ENCODE results near the gene POLRMT. TPM values are rescaled to one million over a fixed set of nuclear protein-coding genes. Genes with fewer than 3 reads are reported as not detected.

POLRMT gene
- polyA plus RNA-seq, 6 donors from 2014 or later = 12.1 to 56.8 (median 34.4) TPM

DNA sequence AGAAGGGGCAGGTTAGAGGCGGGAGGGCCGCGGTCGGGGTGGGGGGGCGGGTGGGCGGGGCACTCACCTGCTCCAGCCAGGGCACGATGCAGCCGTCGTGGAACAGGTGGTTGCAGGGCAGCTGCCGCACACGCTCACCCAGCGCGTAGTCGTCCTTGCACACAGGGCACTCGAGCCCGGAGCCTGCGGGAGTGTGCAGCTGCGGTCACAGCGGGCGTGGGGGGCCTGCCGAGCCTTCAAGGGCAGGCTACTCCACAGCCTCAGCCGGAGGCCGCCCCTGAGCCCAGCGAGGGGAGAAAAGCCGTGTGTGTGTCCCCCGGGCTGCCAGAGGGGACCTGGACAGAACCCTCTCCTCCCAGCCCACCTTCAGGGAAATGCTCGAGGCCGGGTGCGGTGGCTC lies 15.0 kb upstream of the POLRMT start:
- no peak for DNase-seq

GRCh38 chr19:647566-648284 lies 14.4 kb upstream of the POLRMT start:
- peak in 1 of 2 donors; percentile 55 for ATAC-seq (ENCODE audit: low read depth in 2 of 2)

More for the DNA sequence above, 15.0 kb upstream of the POLRMT start:
- Mint-ChIP-seq H3K4me3 (peak overlapping the region in 1 of 8 donors; percentile 30), H3K4me1 (peaks cover 0 to 3% (median 0%) of the 10 kb centered on the region in 3 donors), H3K36me3 (peaks cover 0 to 5% of the 10 kb centered on the region in 2 donors), H3K27me3 (no peaks in the 10 kb centered on the region), H3K27ac (peak overlapping the region in 1 of 6 donors; percentile 75), H3K9me3 (no peaks in the 10 kb centered on the region)
- no peak for ATAC-seq (ENCODE audit: low read depth in 2 of 2)

GRCh38 chr19:646779-647565 lies 13.6 kb upstream of the POLRMT start:
- Mint-ChIP-seq H3K27ac (peak overlapping the region in 1 of 6 donors; percentile 34), H3K36me3 (peaks cover 0 to 5% of the 10 kb centered on the region in 2 donors), H3K9me3 (no peaks in the 10 kb centered on the region), H3K27me3 (no peaks in the 10 kb centered on the region), H3K4me1 (peaks cover 0 to 3% (median 0%) of the 10 kb centered on the region in 3 donors), H3K4me3 (no peak overlapping the region)
- ATAC-seq (ENCODE audit: low read depth in 2 of 2) (peak in 1 of 2 donors; percentile 13), DNase-seq (no peak)

More at GRCh38 chr19:647566-648284, 14.4 kb upstream of the POLRMT start:
- Mint-ChIP-seq H3K36me3 (peaks cover 0 to 5% of the 10 kb centered on the region in 2 donors), H3K4me3 (peak overlapping the region in 1 of 8 donors; percentile 30), H3K4me1 (peaks cover 0 to 3% (median 0%) of the 10 kb centered on the region in 3 donors), H3K27me3 (no peaks in the 10 kb centered on the region), H3K27ac (peak overlapping the region in 1 of 6 donors; percentile 75), H3K9me3 (no peaks in the 10 kb centered on the region)
- no peak for DNase-seq

DNA sequence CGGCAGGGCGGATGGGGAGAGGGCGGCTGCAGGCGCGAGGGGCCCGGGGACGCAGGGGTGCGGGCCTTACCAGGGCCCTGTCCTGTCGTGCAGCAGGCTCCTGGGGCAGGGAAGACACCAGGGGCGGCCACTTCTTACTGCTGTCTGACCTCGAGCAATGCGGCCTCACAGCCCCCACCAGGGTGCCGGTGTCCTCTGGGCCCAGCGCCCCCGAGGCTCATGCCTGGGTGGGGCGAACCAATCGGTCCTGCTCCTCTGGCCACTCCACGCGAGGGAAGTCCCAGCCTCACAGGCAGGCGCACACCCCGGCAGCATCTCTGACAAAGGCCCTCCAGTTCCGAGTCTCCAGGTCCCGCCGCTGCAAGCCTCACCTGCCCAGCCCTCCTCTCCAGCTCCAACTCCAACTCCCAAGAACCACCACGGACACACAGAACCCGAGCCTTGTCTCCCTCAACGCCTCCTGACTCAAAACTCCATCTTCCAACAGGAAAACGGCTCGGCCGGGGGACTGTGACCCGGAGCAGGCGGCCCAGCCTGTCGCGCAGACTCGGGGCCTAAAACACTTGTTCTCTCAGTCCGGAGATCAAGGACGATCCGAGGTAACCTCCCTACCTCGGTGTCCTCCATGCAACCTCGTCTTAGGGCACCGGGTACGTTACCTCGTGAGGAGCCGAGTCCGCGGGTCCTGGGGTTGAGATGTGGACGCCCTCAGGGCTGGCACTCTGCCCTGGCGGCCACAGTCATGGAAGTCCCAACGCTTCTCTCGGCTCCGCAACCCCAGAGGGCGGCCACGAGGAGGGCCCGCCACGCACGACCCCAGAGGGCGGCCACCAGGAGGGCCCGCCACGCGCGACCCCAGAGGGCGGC lies 12.8 kb upstream of the POLRMT start:
- no peaks in the 10 kb centered on the region for H3K9me3 Mint-ChIP-seq
- H3K27ac Mint-ChIP-seq = peak overlapping the region in 1 of 6 donors; percentile 58
- no peak for ATAC-seq (ENCODE audit: low read depth in 2 of 2)
- DNase-seq = no peak
- no peaks in the 10 kb centered on the region for H3K27me3 Mint-ChIP-seq
- H3K36me3 Mint-ChIP-seq = peaks cover 0 to 5% of the 10 kb centered on the region in 2 donors
- H3K4me3 Mint-ChIP-seq = no peak overlapping the region
- peaks cover 0 to 3% (median 0%) of the 10 kb centered on the region in 3 donors for H3K4me1 Mint-ChIP-seq

DNA sequence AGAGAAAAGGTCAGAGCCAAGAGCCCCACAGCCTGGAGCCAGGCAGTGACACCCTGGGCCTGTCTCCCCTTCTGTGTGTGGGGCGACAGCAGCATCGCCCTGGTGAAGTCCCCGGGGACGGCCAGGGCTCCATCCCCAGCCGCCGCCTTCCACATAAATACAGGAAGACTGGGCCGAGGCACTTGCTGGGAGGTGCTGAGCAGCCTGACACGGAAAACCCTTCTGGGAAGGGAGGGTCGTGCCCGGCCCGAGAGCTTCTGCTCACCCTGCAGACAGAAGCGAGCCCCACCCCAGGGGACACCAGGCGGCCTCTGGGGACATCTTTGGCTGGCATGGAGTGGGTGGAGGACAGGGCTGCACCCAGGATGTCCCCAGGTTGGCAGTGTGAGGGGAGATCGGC lies 11.5 kb upstream of the POLRMT start:
- H3K27me3 Mint-ChIP-seq = no peaks in the 10 kb centered on the region
- H3K4me1 Mint-ChIP-seq = peaks cover 0 to 6% (median 5%) of the 10 kb centered on the region in 3 donors
- no peak overlapping the region for H3K4me3 Mint-ChIP-seq
- DNase-seq (no peak), ATAC-seq (ENCODE audit: low read depth in 2 of 2) (no peak)
- no peaks in the 10 kb centered on the region for H3K9me3 Mint-ChIP-seq
- peaks cover 0 to 5% of the 10 kb centered on the region in 2 donors for H3K36me3 Mint-ChIP-seq
- peak overlapping the region in 1 of 6 donors; percentile 49 for H3K27ac Mint-ChIP-seq

DNA sequence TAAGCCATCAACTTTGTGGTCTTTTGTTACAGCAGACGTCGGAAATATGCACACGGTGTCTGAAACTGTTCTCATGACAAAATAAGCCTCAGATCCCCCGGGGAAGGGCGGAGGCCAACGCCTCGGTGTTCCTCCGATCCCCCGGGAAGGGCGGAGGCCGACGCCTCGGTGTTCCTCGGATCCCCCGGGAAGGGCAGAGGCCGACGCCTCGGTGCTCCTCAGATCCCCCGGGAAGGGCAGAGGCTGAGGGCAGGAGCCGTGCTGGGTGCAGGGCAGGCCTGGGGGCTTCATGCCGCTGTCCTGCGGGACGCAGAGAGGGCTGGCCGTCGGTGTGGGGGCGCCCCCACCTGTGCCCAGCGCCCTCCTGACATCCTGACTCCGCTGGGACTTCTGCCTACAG lies 11.0 kb upstream of the POLRMT start:
- DNase-seq (no peak), ATAC-seq (ENCODE audit: low read depth in 2 of 2) (no peak)
- peaks cover 0 to 5% of the 10 kb centered on the region in 2 donors for H3K36me3 Mint-ChIP-seq
- H3K4me1 Mint-ChIP-seq = peaks cover 2 to 9% (median 9%) of the 10 kb centered on the region in 3 donors
- no peak overlapping the region for H3K4me3 Mint-ChIP-seq
- H3K27me3 Mint-ChIP-seq = no peaks in the 10 kb centered on the region
- H3K27ac Mint-ChIP-seq = peak overlapping the region in 1 of 6 donors; percentile 49
- no peaks in the 10 kb centered on the region for H3K9me3 Mint-ChIP-seq

- Mint-ChIP-seq H3K4me3 (no peak overlapping the region), H3K4me1 (peaks cover 6 to 12% (median 12%) of the 10 kb centered on the region in 3 donors), H3K9me3 (no peaks in the 10 kb centered on the region), H3K36me3 (peaks cover 0 to 5% of the 10 kb centered on the region in 2 donors), H3K27ac (peak overlapping the region in 1 of 6 donors; percentile 49), H3K27me3 (no peaks in the 10 kb centered on the region)
- no peak for ATAC-seq (ENCODE audit: low read depth in 2 of 2)
- no peak for DNase-seq
These were observed 10.4 kb upstream of the POLRMT start for GRCh38 chr19:643736-644135.

DNA sequence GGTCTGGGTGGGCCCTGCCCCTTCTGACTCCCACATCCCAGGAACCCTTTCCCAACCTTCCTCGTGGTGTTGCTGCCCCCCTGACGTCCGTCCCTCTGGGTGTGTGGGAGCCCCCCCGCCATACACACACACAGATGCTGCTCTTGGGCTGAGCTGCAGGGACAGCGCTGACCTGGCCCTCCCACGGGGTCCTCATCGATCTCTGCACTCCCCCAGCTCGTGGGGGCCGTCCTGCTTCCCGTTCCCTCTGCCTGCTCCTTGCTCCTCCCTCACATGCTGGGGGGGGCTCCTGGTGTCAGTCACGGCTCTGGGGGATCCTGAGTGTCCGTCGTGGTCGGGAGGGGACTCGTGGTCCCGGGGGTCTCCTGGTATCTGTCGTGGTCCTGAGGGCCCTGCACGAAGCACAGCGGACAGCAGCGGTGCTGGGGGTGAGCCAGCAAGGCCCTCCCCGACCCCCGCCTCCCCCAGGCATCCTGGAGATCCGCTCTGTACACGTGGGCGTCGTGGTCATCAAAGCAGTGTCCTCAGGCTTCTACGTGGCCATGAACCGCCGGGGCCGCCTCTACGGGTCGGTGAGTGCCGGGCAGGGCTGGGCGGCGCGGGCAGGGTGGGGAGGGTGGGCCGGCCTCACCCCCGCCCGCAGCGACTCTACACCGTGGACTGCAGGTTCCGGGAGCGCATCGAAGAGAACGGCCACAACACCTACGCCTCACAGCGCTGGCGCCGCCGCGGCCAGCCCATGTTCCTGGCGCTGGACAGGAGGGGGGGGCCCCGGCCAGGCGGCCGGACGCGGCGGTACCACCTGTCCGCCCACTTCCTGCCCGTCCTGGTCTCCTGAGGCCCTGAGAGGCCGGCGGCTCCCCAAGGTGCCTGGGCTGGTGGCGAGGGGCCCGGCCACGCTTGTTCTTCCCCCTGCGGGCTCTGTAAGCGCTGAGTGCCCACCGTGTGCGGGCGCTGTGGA lies 9.7 kb upstream of the POLRMT start:
- H3K9me3 Mint-ChIP-seq = no peaks in the 10 kb centered on the region
- no peak overlapping the region for H3K4me3 Mint-ChIP-seq
- H3K27ac Mint-ChIP-seq = peak overlapping the region in 1 of 6 donors; percentile 69
- no peak for ATAC-seq (ENCODE audit: low read depth in 2 of 2)
- no peak for DNase-seq
- peaks cover 10 to 12% (median 12%) of the 10 kb centered on the region in 3 donors for H3K4me1 Mint-ChIP-seq
- peaks cover 0 to 5% of the 10 kb centered on the region in 2 donors for H3K36me3 Mint-ChIP-seq
- no peaks in the 10 kb centered on the region for H3K27me3 Mint-ChIP-seq

DNA sequence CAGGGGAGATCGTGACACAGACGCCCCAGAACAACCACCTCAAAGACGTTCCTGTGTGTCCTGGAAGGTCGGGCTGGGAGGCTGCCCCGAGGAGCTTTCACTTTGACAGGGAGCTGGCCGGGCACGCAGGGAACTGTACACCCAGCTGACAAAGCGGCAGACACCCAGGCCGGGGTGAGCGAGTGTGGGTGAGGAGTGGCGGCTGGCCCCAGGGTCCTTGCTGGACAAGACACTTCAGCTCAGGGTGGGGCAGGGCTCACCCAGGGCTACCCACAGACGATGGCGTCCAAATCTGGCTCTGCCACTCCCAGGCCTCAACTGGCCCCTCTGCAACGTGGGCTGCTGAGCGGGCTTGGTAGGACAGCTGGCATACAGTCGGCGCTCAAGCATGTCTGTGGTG lies 8.4 kb upstream of the POLRMT start:
- DNase-seq (no peak), ATAC-seq (ENCODE audit: low read depth in 2 of 2) (no peak)
- Mint-ChIP-seq H3K27me3 (no peaks in the 10 kb centered on the region), H3K4me1 (peaks cover 10 to 12% (median 12%) of the 10 kb centered on the region in 3 donors), H3K4me3 (peak overlapping the region in 1 of 8 donors; percentile 15), H3K27ac (peak overlapping the region in 2 of 6 donors; percentile 70 to 78), H3K9me3 (no peaks in the 10 kb centered on the region), H3K36me3 (peaks cover 0 to 5% of the 10 kb centered on the region in 2 donors)

DNA sequence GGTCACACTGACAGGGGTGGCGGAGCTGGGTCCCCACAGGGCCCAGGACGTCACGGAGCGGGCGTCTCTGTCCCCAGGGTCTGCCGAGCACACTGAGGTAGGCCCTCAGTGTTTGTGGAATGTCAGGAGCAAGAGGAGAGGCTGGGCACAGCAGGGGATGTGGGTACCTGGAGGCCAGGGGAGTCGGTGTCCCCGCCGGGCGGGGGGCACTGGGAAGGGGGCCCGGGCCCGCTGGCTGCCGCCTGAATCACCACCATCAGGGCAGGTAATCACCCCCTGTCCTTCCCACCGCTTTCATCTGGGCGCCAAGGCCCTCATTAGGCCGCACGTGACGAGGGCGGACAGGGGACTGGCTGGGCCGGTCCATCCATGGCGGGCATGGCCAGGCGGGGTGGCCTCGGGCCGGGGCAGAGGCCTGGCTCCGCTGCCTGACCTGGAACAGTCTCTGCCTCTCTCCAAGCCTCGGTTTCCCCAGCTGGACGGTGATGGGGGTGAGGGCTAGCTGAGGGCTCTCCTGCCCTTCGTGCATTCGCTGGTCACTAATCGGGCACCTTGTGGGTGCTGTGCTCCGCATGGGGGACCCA lies 7.4 kb upstream of the POLRMT start:
- peak overlapping the region in 4 of 6 donors; percentile 26 to 85 (median 74) for H3K27ac Mint-ChIP-seq
- H3K4me1 Mint-ChIP-seq = peaks cover 10 to 12% (median 12%) of the 10 kb centered on the region in 3 donors
- H3K9me3 Mint-ChIP-seq = no peaks in the 10 kb centered on the region
- no peaks in the 10 kb centered on the region for H3K27me3 Mint-ChIP-seq
- no peak for ATAC-seq (ENCODE audit: low read depth in 2 of 2)
- H3K4me3 Mint-ChIP-seq = peak overlapping the region in 1 of 8 donors; percentile 56
- no peaks in the 10 kb centered on the region for H3K36me3 Mint-ChIP-seq
- DNase-seq = no peak

DNA sequence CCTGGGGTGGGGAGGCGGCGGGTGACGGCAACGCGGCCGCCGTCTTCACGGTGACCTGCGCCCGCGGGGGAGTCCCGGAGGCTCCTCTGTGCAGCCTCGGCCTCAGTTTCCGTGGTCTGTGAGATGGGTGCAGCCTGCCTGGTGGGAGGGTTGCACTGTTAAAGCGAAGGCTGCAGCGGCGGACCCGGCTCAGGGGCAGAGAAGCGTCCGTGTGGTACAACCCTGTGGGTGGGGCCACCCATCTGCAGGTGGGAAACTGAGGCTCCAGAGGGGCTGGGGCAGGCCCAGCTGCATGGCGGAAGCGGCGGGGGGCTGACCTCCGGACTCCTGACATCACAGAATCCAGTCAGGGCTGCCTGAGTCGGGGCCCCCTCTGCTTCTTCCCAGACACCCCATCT lies 6.8 kb upstream of the POLRMT start:
- no peaks in the 10 kb centered on the region for H3K36me3 Mint-ChIP-seq
- H3K27ac Mint-ChIP-seq = peak overlapping the region in 2 of 6 donors; percentile 75 to 85
- DNase-seq = no peak
- no peaks in the 10 kb centered on the region for H3K9me3 Mint-ChIP-seq
- peak overlapping the region in 4 of 8 donors; percentile 42 to 88 (median 62) for H3K4me3 Mint-ChIP-seq
- H3K27me3 Mint-ChIP-seq = no peaks in the 10 kb centered on the region
- ATAC-seq (ENCODE audit: low read depth in 2 of 2) = no peak
- peaks cover 10 to 12% (median 12%) of the 10 kb centered on the region in 3 donors for H3K4me1 Mint-ChIP-seq
